Panc1 (cell line): Measurements from ENCODE around the gene TXLNA. TPM values are rescaled to one million over a fixed set of nuclear protein-coding genes. Genes with fewer than 3 reads are reported as not detected.

Experiments
- ATAC-seq: fragments of 200-7000 bp; cut with Tn5 transposase; 2 replicates; pipeline ENCODE4 v1.9.1; 2020; ENCODE audit warnings: mild to moderate bottlenecking, moderate library complexity
- BruUV-seq: library from RNA; stranded (reverse); fragments of 400-500 nt; replicated peaks from 2 replicates; lab custom pipeline; 2021; lab: Mats Ljungman, UMichigan
- CTCF ChIA-PET: fragments of 300-600 bp; sonication (Branson Sonifier 250); formaldehyde crosslinking; loops from one replicate; lab custom pipeline; 2022; ENCODE audit warnings: antibody characterized with exemption; lab: Charles Lee
- POLR2A ChIA-PET: fragments of 300-600 bp; sonication (Branson Sonifier 250); formaldehyde crosslinking; loops from one replicate; lab custom pipeline; 2022; ENCODE audit warnings: antibody characterized with exemption; lab: Charles Lee
- DNase-seq: peaks from one replicate; pipeline ENCODE4 v3.0.0-alpha.2; 2010; ENCODE audit warnings: low read depth, low spot score
- H3K27ac ChIP-seq: 2 replicates; pipeline ENCODE4 v1.5.1; 2011; ENCODE audit warnings: mild to moderate bottlenecking, low read length, inconsistent platforms
- H3K27me3 ChIP-seq: fragments of 200-500 bp; sonication (Bioruptor generic); 2 replicates; pipeline ENCODE4 v1.6.0; 2014; ENCODE audit warnings: low read length, inconsistent platforms; ENCODE audit not compliant: control insufficient read depth, insufficient read depth
- H3K36me3 ChIP-seq: fragments of 200-500 bp; sonication (Bioruptor generic); 2 replicates; pipeline ENCODE4 v1.5.1; 2014; ENCODE audit warnings: inconsistent platforms, mild to moderate bottlenecking, low read length, moderate library complexity; ENCODE audit not compliant: control insufficient read depth, insufficient read depth
- H3K4me1 ChIP-seq: 2 replicates; pipeline ENCODE4 v1.5.1; 2011; ENCODE audit warnings: inconsistent platforms, mild to moderate bottlenecking, low read length, moderate library complexity; ENCODE audit not compliant: control insufficient read depth, insufficient read depth
- H3K4me3 ChIP-seq, 2 experiments: 2 replicates each; pipeline ENCODE4 v1.5.1; 2011 to 2012; ENCODE audit warnings: low read depth in 2 of 2, low read length in 2 of 2, mild to moderate bottlenecking in 2 of 2, inconsistent platforms in 1 of 2, moderate library complexity in 1 of 2
- H3K9me3 ChIP-seq: fragments of 200-500 bp; sonication (Bioruptor generic); 2 replicates; pipeline ENCODE4 v1.5.1; 2014; ENCODE audit warnings: low read depth, mild to moderate bottlenecking, inconsistent platforms, low read length, moderate library complexity; ENCODE audit not compliant: control insufficient read depth, insufficient read depth
- CTCF ChIP-seq: fragments of 450-650 bp; IDR thresholded peaks from 2 replicates; pipeline ENCODE4 v1.5.1; 2017; ENCODE audit warnings: mild to moderate bottlenecking
- POLR2AphosphoS5 ChIP-seq: IDR thresholded peaks from 2 replicates; pipeline ENCODE4 v1.6.1; 2012; ENCODE audit warnings: mild to moderate bottlenecking, low read depth, low read length, moderate library complexity
- SIN3A ChIP-seq: IDR thresholded peaks from 2 replicates; pipeline ENCODE4 v1.6.1; 2012; ENCODE audit warnings: low read depth, mild to moderate bottlenecking, low read length, moderate library complexity, borderline replicate concordance; ENCODE audit not compliant: insufficient read depth
- TCF7L2 ChIP-seq: IDR thresholded peaks from 2 replicates; pipeline ENCODE4 v1.6.1; 2011; ENCODE audit warnings: mild to moderate bottlenecking, low read depth, low read length, inconsistent platforms
- in situ Hi-C: cut with HindIII; loops from 2 replicates; pipeline ENCODE4 v1.10.0; 2016; ENCODE audit warnings: low sequenced_read_pairs, low pct_unique_long_range_greater_than_20kb
- intact Hi-C: fragments of 100-400 bp; cut with micrococcal nuclease; formaldehyde crosslinking; loops from one replicate; pipeline ENCODE4 v1.10.0; 2022; ENCODE audit not compliant: unreplicated experiment
- total RNA-seq: library from RNA; stranded (reverse); gene quantifications from one replicate; pipeline ENCODE4 v1.2.1, GENCODE V29; 2021; ENCODE audit not compliant: unreplicated experiment
- TF ChIP-seq, protein P1 (sequence below), 2 experiments: IDR thresholded peaks; 2 replicates each; pipeline ENCODE4 v1.6.1; 2011 to 2012; ENCODE audit warnings: low read depth in 2 of 2, control low read depth in 1 of 2, low read length in 1 of 2, mild to moderate bottlenecking in 1 of 2, moderate library complexity in 1 of 2; ENCODE audit not compliant: insufficient read depth in 1 of 2

TXLNA gene
- total RNA-seq, 1 experiment from 2014 or later, result 115 TPM

- peak overlapping the region; percentile 14; the same call in 1 of the 2 replicates for H3K27ac ChIP-seq
- no peak overlapping the region for H3K4me3 ChIP-seq
- H3K9me3 ChIP-seq, result no peaks in the 10 kb centered on the region
- no peaks in the 10 kb centered on the region for H3K27me3 ChIP-seq
- H3K36me3 ChIP-seq, result peaks cover 24% of the 10 kb centered on the region
- ChIA-PET POLR2A (interaction anchor here (0.6 to 1.0 kb wide), 2 partner anchors 16 to 24 kb away, joined by 4 to 5 read pairs; no protein-coding TSS in a partner anchor), CTCF (no interaction called here)
- peaks cover 19% of the 10 kb centered on the region for H3K4me1 ChIP-seq
- in situ Hi-C loops, result no loop called here
- intact Hi-C loops, result no loop called here
- BruUV-seq, result no TSS peak
- DNase-seq (no peak), ATAC-seq (no peak)
- no peak for TF ChIP-seq POLR2AphosphoS5
- TF ChIP-seq SIN3A, result no peak
- TF ChIP-seq, protein P1, sequence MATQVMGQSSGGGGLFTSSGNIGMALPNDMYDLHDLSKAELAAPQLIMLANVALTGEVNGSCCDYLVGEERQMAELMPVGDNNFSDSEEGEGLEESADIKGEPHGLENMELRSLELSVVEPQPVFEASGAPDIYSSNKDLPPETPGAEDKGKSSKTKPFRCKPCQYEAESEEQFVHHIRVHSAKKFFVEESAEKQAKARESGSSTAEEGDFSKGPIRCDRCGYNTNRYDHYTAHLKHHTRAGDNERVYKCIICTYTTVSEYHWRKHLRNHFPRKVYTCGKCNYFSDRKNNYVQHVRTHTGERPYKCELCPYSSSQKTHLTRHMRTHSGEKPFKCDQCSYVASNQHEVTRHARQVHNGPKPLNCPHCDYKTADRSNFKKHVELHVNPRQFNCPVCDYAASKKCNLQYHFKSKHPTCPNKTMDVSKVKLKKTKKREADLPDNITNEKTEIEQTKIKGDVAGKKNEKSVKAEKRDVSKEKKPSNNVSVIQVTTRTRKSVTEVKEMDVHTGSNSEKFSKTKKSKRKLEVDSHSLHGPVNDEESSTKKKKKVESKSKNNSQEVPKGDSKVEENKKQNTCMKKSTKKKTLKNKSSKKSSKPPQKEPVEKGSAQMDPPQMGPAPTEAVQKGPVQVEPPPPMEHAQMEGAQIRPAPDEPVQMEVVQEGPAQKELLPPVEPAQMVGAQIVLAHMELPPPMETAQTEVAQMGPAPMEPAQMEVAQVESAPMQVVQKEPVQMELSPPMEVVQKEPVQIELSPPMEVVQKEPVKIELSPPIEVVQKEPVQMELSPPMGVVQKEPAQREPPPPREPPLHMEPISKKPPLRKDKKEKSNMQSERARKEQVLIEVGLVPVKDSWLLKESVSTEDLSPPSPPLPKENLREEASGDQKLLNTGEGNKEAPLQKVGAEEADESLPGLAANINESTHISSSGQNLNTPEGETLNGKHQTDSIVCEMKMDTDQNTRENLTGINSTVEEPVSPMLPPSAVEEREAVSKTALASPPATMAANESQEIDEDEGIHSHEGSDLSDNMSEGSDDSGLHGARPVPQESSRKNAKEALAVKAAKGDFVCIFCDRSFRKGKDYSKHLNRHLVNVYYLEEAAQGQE (IDR thresholded peaks at IDR 0.05; ENCODE audit: insufficient read depth in 1 of 2, low read depth in 2 of 2, low read length in 1 of 2), result no peak
- TF ChIP-seq CTCF, result no peak
- no peak for TF ChIP-seq TCF7L2
Measured at GRCh38 chr1:32224285-32224684, 44.8 kb downstream of the TXLNA start.

DNA sequence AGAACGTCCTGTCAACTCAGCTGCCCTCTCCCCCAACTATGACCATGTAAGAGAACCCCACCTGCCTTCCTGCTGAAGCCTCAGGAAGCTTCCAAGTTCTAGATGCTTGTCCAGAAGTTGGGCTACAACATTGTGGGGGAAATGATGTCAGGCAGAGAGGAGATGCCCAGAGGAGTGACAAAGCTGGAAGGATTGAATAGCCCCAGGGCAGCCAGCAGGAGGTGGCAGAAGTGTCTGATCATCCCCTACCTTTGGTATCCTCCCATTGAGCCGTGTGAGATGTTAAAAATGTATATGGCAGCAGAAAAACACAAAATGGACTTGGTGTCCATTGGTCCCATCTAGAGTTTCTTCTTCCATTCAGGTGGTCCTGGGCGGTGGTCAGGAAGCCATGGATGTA lies 49.3 kb downstream of the TXLNA start:
- Histone ChIP-seq H3K4me1 (peaks cover 4% of the 10 kb centered on the region; the same call in 1 of the 2 replicates), H3K9me3 (no peaks in the 10 kb centered on the region), H3K36me3 (peaks cover 26% of the 10 kb centered on the region), H3K4me3 (no peak overlapping the region), H3K27me3 (no peaks in the 10 kb centered on the region), H3K27ac (no peak overlapping the region)
- no TSS peak for BruUV-seq
- ChIA-PET CTCF (no interaction called here), POLR2A (interaction anchor here (0.5 kb wide), 1 partner anchor 15 kb away, joined by 6 read pairs; no protein-coding TSS in a partner anchor)
- TF ChIP-seq POLR2AphosphoS5 (no peak), SIN3A (no peak), CTCF (no peak), TCF7L2 (no peak)
- TF ChIP-seq, protein P1 (IDR thresholded peaks at IDR 0.05; ENCODE audit: insufficient read depth in 1 of 2, low read depth in 2 of 2, low read length in 1 of 2), result no peak
- ATAC-seq (no peak), DNase-seq (no peak)
- in situ Hi-C loops, result no loop called here
- intact Hi-C loops, result no loop called here
